Measurements from ENCODE around the gene MAGI1.
A peak's percentile ranks its signal among the peaks of the same experiment; 100 is the strongest.
"Not testable (repeated sequence)": the region's sequence is repeated elsewhere in the genome, so short reads cannot be mapped to it uniquely, and the experiment has no call there.

Gene MAGI1

DNA sequence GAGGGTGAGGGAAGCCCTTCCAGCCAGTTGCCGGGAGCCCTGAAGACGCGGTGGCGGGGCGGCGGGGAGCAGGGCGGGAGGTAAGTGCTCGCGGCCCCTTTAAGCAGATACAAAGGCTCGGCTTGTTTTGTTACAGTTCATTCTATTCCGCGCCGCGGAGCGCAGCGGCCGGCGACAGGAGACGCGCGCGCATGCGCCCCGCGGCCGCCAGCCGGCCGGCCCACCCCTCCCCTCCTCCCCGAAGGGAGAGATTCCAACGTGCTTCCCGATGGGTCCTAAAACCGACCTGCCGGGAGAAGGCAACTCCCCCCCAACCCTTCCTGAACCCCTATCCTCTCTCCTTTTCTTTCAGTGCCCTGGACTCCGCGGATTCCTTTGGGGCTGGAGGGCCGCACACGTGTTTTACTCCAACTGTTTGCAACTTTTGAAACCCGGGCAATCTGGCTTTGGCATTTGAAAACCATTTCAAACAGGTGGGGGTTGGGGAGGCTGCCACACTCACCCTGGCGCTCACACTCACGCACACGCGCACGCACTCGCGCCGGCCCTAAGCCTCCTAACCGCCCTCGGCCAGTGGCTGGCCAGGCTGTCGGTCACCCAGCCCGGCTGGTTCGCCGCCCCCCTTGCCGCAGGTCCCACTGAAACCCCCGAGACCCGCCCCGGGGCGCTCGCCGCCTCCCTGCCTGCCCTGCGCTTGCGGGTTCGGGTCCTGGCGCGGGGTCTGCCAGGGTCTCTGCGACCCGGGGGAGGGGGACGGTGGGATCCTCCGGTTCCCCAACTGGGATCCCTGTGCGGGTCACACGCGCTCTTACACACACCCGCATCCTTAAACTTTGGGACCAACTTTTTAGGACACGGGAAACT lies at the start of gene MAGI1:
Gene MAGI1, minus strand, starts transcription at position 193 of the 864 bp plus-strand sequence. CDS start 610 bp downstream, outside the sequence.
- peak; percentile 28 for DNase-seq

- no peak for DNase-seq
Observed at GRCh38 chr3:66083784-66084213, 45.1 kb upstream of the MAGI1 start.

GRCh38 chr3:66083096-66083678 lies 44.5 kb upstream of the MAGI1 start:
- no peak for DNase-seq

GRCh38 chr3:66082679-66083078 lies 44.0 kb upstream of the MAGI1 start:
- no peak for DNase-seq

- no peak for DNase-seq
Observed at GRCh38 chr3:66080167-66080566, 41.4 kb upstream of the MAGI1 start.

DNA sequence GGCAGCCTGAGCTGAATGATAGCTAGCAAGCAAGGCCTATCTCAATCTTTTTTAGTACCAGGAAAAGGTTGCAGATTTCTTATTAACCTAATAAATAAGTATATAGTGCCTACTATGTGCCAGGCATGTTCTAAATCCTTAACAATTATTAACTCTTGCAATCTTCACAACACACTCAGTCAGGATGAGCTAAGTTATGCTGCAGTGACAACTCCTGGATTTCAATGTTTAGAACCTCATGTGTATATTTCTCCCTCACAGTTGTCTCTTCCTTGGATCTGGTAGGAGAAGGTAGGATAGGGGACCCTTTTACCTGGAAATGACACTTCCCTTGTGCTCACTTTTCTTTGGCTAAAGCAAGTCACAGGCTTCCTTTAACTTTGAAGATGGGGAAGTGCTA lies 39.3 kb upstream of the MAGI1 start:
- no peak for DNase-seq

- no peak for DNase-seq
Observed at GRCh38 chr3:66076861-66077470, 38.2 kb upstream of the MAGI1 start.

GRCh38 chr3:66075281-66075680 lies 36.6 kb upstream of the MAGI1 start:
- DNase-seq, result no peak

DNA sequence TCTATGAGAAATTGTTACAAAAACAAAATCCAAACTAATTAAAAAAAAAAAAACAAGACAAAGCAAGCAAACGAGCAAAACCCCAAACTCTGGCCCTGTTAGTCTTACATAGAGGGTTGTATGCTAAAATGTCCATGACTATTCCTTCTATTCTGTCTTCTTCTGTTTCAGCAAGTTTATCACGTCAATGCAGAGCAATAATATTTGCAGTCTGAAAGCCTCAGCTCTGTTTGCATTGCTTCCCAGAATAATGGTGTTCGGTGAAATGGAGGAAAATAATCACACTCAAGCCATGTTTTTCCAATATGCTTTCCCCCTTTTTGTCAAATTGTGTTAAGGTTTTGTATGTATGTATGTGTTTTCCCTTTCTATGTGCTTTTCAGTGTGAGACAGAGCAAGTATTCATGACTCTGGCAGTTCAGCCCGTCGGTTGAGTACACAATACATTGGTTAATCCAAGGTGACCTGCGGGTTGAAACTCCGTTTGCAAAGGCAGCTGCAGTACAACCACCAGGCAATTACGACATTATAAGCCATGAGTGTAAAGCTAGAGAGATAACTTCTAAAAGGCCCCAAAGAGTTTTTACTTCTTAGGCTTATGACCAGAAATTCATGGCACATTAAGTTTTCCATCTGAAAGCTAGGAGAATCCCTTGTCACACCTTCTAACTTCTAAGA lies 34.9 kb upstream of the MAGI1 start:
- no peak for DNase-seq

- no peak for DNase-seq
Observed at GRCh38 chr3:66068255-66068654, 29.5 kb upstream of the MAGI1 start.

DNA sequence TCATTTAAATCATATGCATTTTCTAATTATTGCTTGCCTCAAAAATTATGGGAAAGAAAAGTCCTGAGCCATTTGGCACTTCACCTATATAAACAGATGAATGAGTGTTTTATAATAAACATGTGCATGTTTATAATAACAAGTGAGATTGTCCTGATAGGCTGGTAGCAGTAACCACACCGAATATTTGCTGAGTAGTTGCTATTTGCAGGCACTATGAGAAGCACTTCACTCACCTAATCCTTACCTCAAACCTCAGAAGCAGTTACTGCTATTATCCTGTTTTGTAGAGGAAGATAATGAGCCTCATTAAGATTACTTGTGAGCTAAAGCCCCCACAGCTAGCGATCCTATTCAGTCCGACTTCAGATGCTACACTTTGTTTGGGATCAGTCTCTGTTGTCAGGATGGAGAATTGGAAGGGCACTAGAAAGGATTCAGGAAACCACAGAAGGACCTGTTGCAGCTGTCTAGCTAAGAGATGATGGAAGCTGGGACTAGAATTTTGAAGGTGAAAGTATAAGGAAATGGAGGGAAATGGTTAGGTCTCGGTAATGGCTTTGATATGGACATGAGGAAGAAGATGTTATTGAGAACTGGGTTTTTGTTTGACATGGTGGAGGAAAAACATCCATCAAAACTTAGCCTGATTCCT lies 28.4 kb upstream of the MAGI1 start:
- DNase-seq, result peak; percentile 64

DNA sequence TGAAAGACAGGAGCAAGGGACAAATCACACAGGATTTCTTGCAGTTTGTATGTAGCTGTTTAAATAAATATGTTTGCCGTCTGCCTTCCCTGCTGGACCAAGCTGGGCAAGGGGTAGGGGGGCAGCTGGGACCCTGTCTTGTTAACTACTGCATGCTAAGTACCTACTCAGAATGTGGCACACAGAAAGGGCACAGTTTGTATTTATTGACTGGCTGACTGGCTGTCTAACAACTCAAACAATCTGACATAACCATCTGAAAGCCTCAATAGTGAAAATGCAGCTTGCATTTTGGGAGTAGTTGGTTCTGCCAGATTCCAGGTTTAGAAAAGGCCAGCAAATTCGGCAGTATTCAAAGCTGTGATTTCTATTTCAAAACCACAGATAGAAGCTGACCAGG lies 16.6 kb upstream of the MAGI1 start:
- no peak for DNase-seq

DNA sequence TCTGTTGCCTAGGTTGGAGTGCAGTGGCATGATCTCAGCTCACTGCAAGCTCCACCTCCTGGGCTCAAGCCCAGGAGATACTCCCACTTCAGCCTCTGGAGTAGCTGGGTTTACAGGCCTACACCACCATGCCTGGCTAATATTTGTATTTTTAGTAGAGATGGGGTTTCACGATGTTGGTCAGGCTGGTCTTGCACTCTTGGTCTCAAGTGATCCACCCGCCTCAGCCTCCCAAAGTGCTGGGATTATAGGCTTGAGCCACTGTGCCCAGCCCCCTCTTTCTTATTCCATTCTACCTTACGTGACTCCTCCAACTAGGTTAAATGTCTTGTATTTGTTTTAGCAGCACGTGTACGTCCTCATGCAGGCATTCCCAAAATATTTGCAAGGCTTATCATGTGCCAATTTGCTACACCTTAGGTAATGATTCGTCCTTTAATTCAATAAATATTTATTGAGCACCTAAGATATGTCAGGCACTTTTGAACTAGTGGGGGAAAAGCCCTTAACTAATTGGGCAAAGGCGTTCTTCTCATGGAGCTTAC lies 14.9 kb upstream of the MAGI1 start:
- no peak for DNase-seq

GRCh38 chr3:66052721-66053549 lies 14.2 kb upstream of the MAGI1 start:
- DNase-seq, result no peak

DNA sequence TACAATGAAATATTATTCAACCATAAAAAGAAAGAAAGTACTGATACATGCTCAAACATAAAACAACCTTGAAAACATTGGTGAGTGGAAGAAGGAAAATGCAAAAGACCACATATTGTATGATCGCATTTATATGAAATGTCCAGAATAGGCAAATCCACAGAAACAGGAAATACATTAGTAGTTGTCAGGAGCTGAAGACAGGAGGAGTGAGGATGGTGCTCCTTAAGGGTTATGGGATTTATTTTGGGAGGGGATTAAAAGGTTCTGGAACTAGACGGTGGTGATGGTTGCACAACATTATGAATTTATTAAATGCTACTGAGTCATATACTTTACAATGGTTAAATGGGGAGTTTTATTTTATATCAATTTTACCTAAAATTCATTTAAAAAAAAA lies 12.1 kb upstream of the MAGI1 start:
- no peak for DNase-seq

DNA sequence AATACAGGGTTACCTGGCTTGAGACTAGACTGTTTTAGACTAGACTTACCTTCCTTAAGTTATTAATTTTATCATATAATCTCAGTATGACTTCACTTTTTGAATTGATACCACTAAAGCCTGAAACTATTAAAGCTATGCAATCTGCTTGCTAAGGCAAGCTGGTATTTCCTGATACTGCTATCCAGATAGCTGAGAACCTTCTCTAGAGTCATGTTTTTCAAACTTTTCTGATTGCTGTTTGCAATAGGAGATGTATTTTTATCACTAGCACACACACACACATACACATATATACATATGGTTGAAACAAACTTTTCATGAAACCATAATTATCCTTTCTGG lies 9.3 kb upstream of the MAGI1 start:
- no peak for DNase-seq

DNA sequence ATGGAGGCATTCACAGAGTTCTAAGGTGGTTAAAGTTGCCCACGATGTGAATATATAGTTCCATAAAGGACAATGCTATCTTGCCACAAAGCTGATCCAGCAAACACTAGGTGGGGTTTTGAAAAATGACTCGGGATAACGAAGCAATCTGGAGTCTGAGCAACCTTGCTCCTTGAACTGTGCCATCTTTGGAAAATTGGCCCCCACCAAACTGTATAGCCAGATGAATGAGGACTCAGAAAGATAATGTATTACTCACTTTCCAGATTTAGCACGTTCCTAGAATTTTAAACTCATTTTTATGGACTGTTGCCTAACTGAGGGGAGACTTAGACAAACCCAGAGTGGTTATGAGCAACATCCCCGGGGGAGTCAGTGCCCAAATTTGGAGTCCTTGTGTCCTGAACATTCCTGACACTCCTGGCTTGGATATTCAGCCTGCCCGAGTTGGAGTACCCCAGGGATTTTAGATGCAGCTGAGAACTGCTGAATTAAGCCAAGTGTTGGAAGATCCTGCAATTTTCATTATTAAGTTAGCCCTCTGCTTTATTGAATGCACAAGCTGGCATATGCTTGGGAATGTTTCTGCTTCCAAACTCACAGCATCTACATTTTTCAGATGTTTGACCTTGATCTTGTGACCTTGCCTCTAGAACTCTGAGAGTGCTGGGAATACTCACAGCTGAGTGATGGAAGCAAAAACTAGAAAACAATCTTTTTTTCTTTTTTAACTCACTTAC lies 8.8 kb upstream of the MAGI1 start:
- no peak for DNase-seq

DNA sequence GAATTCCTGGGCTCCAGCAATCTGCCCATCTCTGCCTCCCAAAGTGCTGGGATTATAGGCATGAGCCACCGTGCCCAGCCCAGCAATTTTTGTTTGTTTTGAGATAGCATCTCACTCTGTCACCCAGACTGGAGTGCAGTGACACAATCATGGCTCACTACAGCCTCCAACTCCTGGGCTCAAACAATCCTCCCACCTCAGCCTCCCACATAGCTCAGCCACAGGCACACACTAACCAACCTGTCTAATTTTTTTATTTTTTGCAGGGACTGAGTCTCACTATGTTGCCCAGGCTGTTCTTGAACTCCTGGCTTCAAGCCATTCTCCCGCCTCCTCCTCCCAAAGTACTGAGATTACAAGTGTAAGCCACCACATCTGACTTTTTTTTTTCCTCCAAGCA lies 7.6 kb upstream of the MAGI1 start:
- DNase-seq, result not testable (repeated sequence)

- DNase-seq, result no peak
Observed at GRCh38 chr3:66041828-66042227, 3.1 kb upstream of the MAGI1 start.

GRCh38 chr3:66041116-66041515 lies 2.4 kb upstream of the MAGI1 start:
- no peak for DNase-seq

DNA sequence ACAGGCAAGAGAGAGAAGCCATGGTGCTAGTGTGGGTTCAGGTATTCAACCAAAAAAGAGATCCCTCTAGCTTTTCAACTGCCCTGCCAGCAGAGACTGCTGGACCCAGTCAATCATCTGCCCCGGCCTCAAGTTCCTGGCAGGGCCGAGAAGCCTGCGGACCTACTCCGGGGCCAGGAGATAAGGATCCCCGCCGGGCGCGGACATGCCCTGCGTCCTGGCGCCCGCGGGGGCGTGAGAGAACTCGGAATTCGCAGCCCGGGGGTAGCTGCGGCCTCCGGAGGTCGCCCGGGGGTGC lies 821 bp upstream of the MAGI1 start:
- DNase-seq, result no peak

Measured in NCI-H187 treated with DMSO at 0.1 percent for 48 hours (cell line).